GM19324 (cell line): ENCODE results near the gene PTS.

Experiments
- ATAC-seq: cut with Tn5 transposase; IDR thresholded peaks from one replicate; pipeline ENCODE4 v1.9.1; 2021; ENCODE audit warnings: mild to moderate bottlenecking, moderate library complexity; ENCODE audit not compliant: unreplicated experiment, low FRiP score

The PTS gene

GRCh38 chr11:112219476-112220232 lies 6.6 kb upstream of the PTS start:
- peak; percentile 89 for ATAC-seq

- ATAC-seq, result no peak
Observed at GRCh38 chr11:112221274-112221835, 4.9 kb upstream of the PTS start.

GRCh38 chr11:112222303-112222702 lies 3.9 kb upstream of the PTS start:
- no peak for ATAC-seq

GRCh38 chr11:112223121-112223520 lies 3.1 kb upstream of the PTS start:
- no peak for ATAC-seq

- ATAC-seq, result no peak
Observed at GRCh38 chr11:112223754-112224532, 2.3 kb upstream of the PTS start.

- no peak for ATAC-seq
Observed at GRCh38 chr11:112225753-112226061, 521 bp upstream of the PTS start.

- ATAC-seq, result peak; percentile 57
Observed at GRCh38 chr11:112226831-112227401, 688 bp downstream of the PTS start.

- ATAC-seq, result no peak
Observed at GRCh38 chr11:112227471-112227870, 1.2 kb downstream of the PTS start.

- no peak for ATAC-seq
Observed at GRCh38 chr11:112228706-112229105, 2.5 kb downstream of the PTS start.

GRCh38 chr11:112229159-112229558 lies 2.9 kb downstream of the PTS start:
- ATAC-seq, result no peak

- no peak for ATAC-seq
Observed at GRCh38 chr11:112229746-112230433, 3.7 kb downstream of the PTS start.

- ATAC-seq, result no peak
Observed at GRCh38 chr11:112231952-112232351, 5.7 kb downstream of the PTS start.

- ATAC-seq, result no peak
Observed at GRCh38 chr11:112235750-112236390, 9.6 kb downstream of the PTS start.

- no peak for ATAC-seq
Observed at GRCh38 chr11:112237451-112237850, 11.2 kb downstream of the PTS start.

GRCh38 chr11:112238041-112238440 lies 11.8 kb downstream of the PTS start:
- no peak for ATAC-seq

GRCh38 chr11:112241486-112241885 lies 15.3 kb downstream of the PTS start:
- no peak for ATAC-seq

- no peak for ATAC-seq
Observed at GRCh38 chr11:112247201-112247600, 21.0 kb downstream of the PTS start.

GRCh38 chr11:112248201-112248600 lies 22.0 kb downstream of the PTS start:
- no peak for ATAC-seq

GRCh38 chr11:112249871-112250610 lies 23.8 kb downstream of the PTS start:
- no peak for ATAC-seq
